Measurements from ENCODE around the gene TTLL10.

The TTLL10 gene

GRCh38 chr1:1211541-1212441 is 38.1 kb downstream of the TTLL10 start:
- TF ChIP-seq CTCF (IDR thresholded peaks at IDR 0.05; ENCODE audit: poor library complexity, severe bottlenecking) = no peak
- H3K36me3 ChIP-seq (ENCODE audit: low read depth) = peaks cover 4% of the 10 kb centered on the region

GRCh38 chr1:1212780-1213344 is 39.2 kb downstream of the TTLL10 start:
- Histone ChIP-seq H3K36me3 (ENCODE audit: low read depth) (peaks cover 10% of the 10 kb centered on the region), H3K4me3 (ENCODE audit: severe bottlenecking) (no peak overlapping the region), H3K27ac (ENCODE audit: poor library complexity, severe bottlenecking) (no peak overlapping the region), H3K9me3 (ENCODE audit: severe bottlenecking) (no peaks in the 10 kb centered on the region), H3K27me3 (ENCODE audit: insufficient read depth, poor library complexity, severe bottlenecking) (no peaks in the 10 kb centered on the region), H3K4me1 (ENCODE audit: insufficient read depth, poor library complexity, severe bottlenecking) (peaks cover 4% of the 10 kb centered on the region)
- DNase-seq (ENCODE audit: low spot score) (no peak), ATAC-seq (ENCODE audit: low read depth) (no peak)
- no peak for TF ChIP-seq CTCF (IDR thresholded peaks at IDR 0.05; ENCODE audit: poor library complexity, severe bottlenecking)

More at GRCh38 chr1:1211541-1212441, 38.1 kb downstream of the TTLL10 start:
- Histone ChIP-seq H3K9me3 (ENCODE audit: severe bottlenecking) (no peaks in the 10 kb centered on the region), H3K4me3 (ENCODE audit: severe bottlenecking) (no peak overlapping the region), H3K4me1 (ENCODE audit: insufficient read depth, poor library complexity, severe bottlenecking) (no peaks in the 10 kb centered on the region), H3K27ac (ENCODE audit: poor library complexity, severe bottlenecking) (no peak overlapping the region), H3K27me3 (ENCODE audit: insufficient read depth, poor library complexity, severe bottlenecking) (peaks cover 2% of the 10 kb centered on the region)
- peak; percentile 46 for DNase-seq (ENCODE audit: low spot score)
- no peak for ATAC-seq (ENCODE audit: low read depth)

GRCh38 chr1:1213345-1214265 is 39.9 kb downstream of the TTLL10 start, which contains the start of gene TNFRSF4:
Gene TNFRSF4, minus strand, starts transcription at chr1:1214153. Its CDS starts 26 bp downstream, at chr1:1214127.
- TF ChIP-seq CTCF (IDR thresholded peaks at IDR 0.05; ENCODE audit: poor library complexity, severe bottlenecking) = no peak
- Histone ChIP-seq H3K27me3 (ENCODE audit: insufficient read depth, poor library complexity, severe bottlenecking) (no peaks in the 10 kb centered on the region), H3K4me1 (ENCODE audit: insufficient read depth, poor library complexity, severe bottlenecking) (peaks cover 6% of the 10 kb centered on the region), H3K27ac (ENCODE audit: poor library complexity, severe bottlenecking) (no peak within 1 kb of the TSS), H3K4me3 (ENCODE audit: severe bottlenecking) (no peak within 1 kb of the TSS), H3K36me3 (ENCODE audit: low read depth) (peaks cover 18% of the 10 kb centered on the region), H3K9me3 (ENCODE audit: severe bottlenecking) (no peaks in the 10 kb centered on the region)
- no peak for DNase-seq (ENCODE audit: low spot score)
- no peak for ATAC-seq (ENCODE audit: low read depth)

GRCh38 chr1:1215080-1215676 is 41.5 kb downstream of the TTLL10 start:
- Histone ChIP-seq H3K4me3 (ENCODE audit: severe bottlenecking) (no peak overlapping the region), H3K36me3 (ENCODE audit: low read depth) (peaks cover 19% of the 10 kb centered on the region), H3K4me1 (ENCODE audit: insufficient read depth, poor library complexity, severe bottlenecking) (peaks cover 6% of the 10 kb centered on the region), H3K9me3 (ENCODE audit: severe bottlenecking) (no peaks in the 10 kb centered on the region), H3K27ac (ENCODE audit: poor library complexity, severe bottlenecking) (no peak overlapping the region), H3K27me3 (ENCODE audit: insufficient read depth, poor library complexity, severe bottlenecking) (no peaks in the 10 kb centered on the region)
- no peak for TF ChIP-seq CTCF (IDR thresholded peaks at IDR 0.05; ENCODE audit: poor library complexity, severe bottlenecking)
- ATAC-seq (ENCODE audit: low read depth) (no peak), DNase-seq (ENCODE audit: low spot score) (no peak)

Measured in RWPE2 (cell line).